Calu3 (cell line): ENCODE data around the gene NCOA7. TPM values are rescaled to one million over a fixed set of nuclear protein-coding genes. Genes with fewer than 3 reads are reported as not detected.
"Not testable (repeated sequence)": the region's sequence is repeated elsewhere in the genome, so short reads cannot be mapped to it uniquely, and the experiment has no call there.

ENCODE experiments used
- BruUV-seq: library from RNA; stranded (reverse); fragments of 400-500 nt; replicated peaks from 2 replicates; lab custom pipeline; 2021; lab: Mats Ljungman, UMichigan
- CTCF ChIA-PET: fragments of 300-600 bp; sonication (Branson Sonifier 250); formaldehyde crosslinking; loops from one replicate; lab custom pipeline; 2022; ENCODE audit warnings: antibody characterized with exemption; lab: Charles Lee
- DNase-seq: peaks from one replicate; pipeline ENCODE4 v3.0.0; 2022
- H3K27ac Mint-ChIP-seq: one replicate; pipeline ENCODE4 v1.8.0; 2022; ENCODE audit warnings: mixed read lengths; ENCODE audit not compliant: unreplicated experiment
- H3K27me3 Mint-ChIP-seq: one replicate; pipeline ENCODE4 v1.8.0; 2022; ENCODE audit warnings: mixed read lengths; ENCODE audit not compliant: unreplicated experiment
- H3K36me3 Mint-ChIP-seq: one replicate; pipeline ENCODE4 v1.8.0; 2022; ENCODE audit warnings: mild to moderate bottlenecking, moderate library complexity, mixed read lengths; ENCODE audit not compliant: insufficient read depth, unreplicated experiment
- H3K4me1 Mint-ChIP-seq: one replicate; pipeline ENCODE4 v1.8.0; 2022; ENCODE audit warnings: mild to moderate bottlenecking, low read depth, mixed read lengths; ENCODE audit not compliant: unreplicated experiment
- H3K4me3 Mint-ChIP-seq: one replicate; pipeline ENCODE4 v1.8.0; 2022; ENCODE audit warnings: mild to moderate bottlenecking, low read depth, moderate library complexity, mixed read lengths; ENCODE audit not compliant: unreplicated experiment
- H3K9me3 Mint-ChIP-seq: one replicate; pipeline ENCODE4 v1.8.0; 2022; ENCODE audit warnings: low read depth, mixed read lengths; ENCODE audit not compliant: unreplicated experiment
- CTCF ChIP-seq: fragments of 200-600 bp; IDR thresholded peaks from one replicate; pipeline ENCODE4 v1.8.0; 2022; ENCODE audit warnings: antibody characterized with exemption; ENCODE audit not compliant: unreplicated experiment
- intact Hi-C: fragments of 100-400 bp; cut with micrococcal nuclease; formaldehyde crosslinking; loops from one replicate; pipeline ENCODE4 v1.10.0; 2022; ENCODE audit not compliant: unreplicated experiment
- total RNA-seq: library from RNA; stranded (reverse); gene quantifications from 2 replicates; pipeline ENCODE4 v1.2.3, GENCODE V29; 2022

The NCOA7 gene
- total RNA-seq, 1 experiment from 2014 or later: 102 TPM

- H3K4me3 Mint-ChIP-seq: no peak overlapping the region
- H3K27ac Mint-ChIP-seq: no peak overlapping the region
- H3K36me3 Mint-ChIP-seq: no peaks in the 10 kb centered on the region
- DNase-seq: no peak
- BruUV-seq: no TSS peak
- H3K27me3 Mint-ChIP-seq: no peaks in the 10 kb centered on the region
- no peaks in the 10 kb centered on the region for H3K4me1 Mint-ChIP-seq
- H3K9me3 Mint-ChIP-seq: no peaks in the 10 kb centered on the region
- TF ChIP-seq CTCF: no peak
- intact Hi-C loops: no loop called here
- CTCF ChIA-PET: interaction anchor here (0.9 kb wide), 1 partner anchor 9 kb away, joined by 3 read pairs; no protein-coding TSS in a partner anchor
Observed at GRCh38 chr6:125844989-125845388, 54.2 kb downstream of the NCOA7 start.

GRCh38 chr6:125846292-125847024 lies 55.7 kb downstream of the NCOA7 start:
- BruUV-seq: no TSS peak
- H3K9me3 Mint-ChIP-seq: no peaks in the 10 kb centered on the region
- CTCF ChIA-PET: no interaction called here

GRCh38 chr6:125848286-125848685 lies 57.5 kb downstream of the NCOA7 start:
- BruUV-seq, CTCF ChIA-PET, H3K4me3 Mint-ChIP-seq, H3K36me3 Mint-ChIP-seq, H3K4me1 Mint-ChIP-seq, H3K9me3 Mint-ChIP-seq, DNase-seq, H3K27ac Mint-ChIP-seq, intact Hi-C loops, H3K27me3 Mint-ChIP-seq: not testable (repeated sequence)

More at GRCh38 chr6:125846292-125847024, 55.7 kb downstream of the NCOA7 start:
- no peak for DNase-seq
- Mint-ChIP-seq H3K4me3 (no peak overlapping the region), H3K36me3 (no peaks in the 10 kb centered on the region), H3K27me3 (no peaks in the 10 kb centered on the region), H3K4me1 (no peaks in the 10 kb centered on the region), H3K27ac (no peak overlapping the region)
- intact Hi-C loops: no loop called here
- no peak for TF ChIP-seq CTCF

- H3K27ac Mint-ChIP-seq: no peak overlapping the region
- intact Hi-C loops: no loop called here
- peaks cover 12% of the 10 kb centered on the region for H3K4me1 Mint-ChIP-seq
- CTCF ChIA-PET: interaction anchor here (0.7 kb wide), 1 partner anchor 95 kb away, joined by 3 read pairs; no protein-coding TSS in a partner anchor
- no peaks in the 10 kb centered on the region for H3K27me3 Mint-ChIP-seq
- no peak for TF ChIP-seq CTCF
- no TSS peak for BruUV-seq
- H3K4me3 Mint-ChIP-seq: no peak overlapping the region
- H3K9me3 Mint-ChIP-seq: peaks cover 4% of the 10 kb centered on the region
- no peak for DNase-seq
- no peaks in the 10 kb centered on the region for H3K36me3 Mint-ChIP-seq
Observed at GRCh38 chr6:125850361-125850760, 59.6 kb downstream of the NCOA7 start.

GRCh38 chr6:125852587-125852986 lies 61.8 kb downstream of the NCOA7 start:
- intact Hi-C loops: no loop called here
- Mint-ChIP-seq H3K4me1 (peaks cover 12% of the 10 kb centered on the region), H3K9me3 (peaks cover 4% of the 10 kb centered on the region), H3K27me3 (no peaks in the 10 kb centered on the region), H3K27ac (no peak overlapping the region), H3K36me3 (no peaks in the 10 kb centered on the region), H3K4me3 (no peak overlapping the region)
- no TSS peak for BruUV-seq
- no peak for DNase-seq
- no peak for TF ChIP-seq CTCF
- CTCF ChIA-PET: no interaction called here
